Activated T-helper 17 cell treated with anti-CD3 and anti-CD28 coated beads, Interleukin-2, amount 50 U/mL, for 72 hours (primary cell): ENCODE data around the gene FAM151A. TPM values are rescaled to one million over a fixed set of nuclear protein-coding genes. Genes with fewer than 3 reads are reported as not detected.
"Not testable (repeated sequence)": the region's sequence is repeated elsewhere in the genome, so short reads cannot be mapped to it uniquely, and the experiment has no call there.

Source experiments
- ATAC-seq: fragments of 150-1000 bp; cut with Tn5 transposase; replicated peaks from 2 replicates; pipeline ENCODE4 v1.10.0; 2021; ENCODE audit warnings: mild to moderate bottlenecking, moderate library complexity
- H3K27ac Mint-ChIP-seq: one replicate; pipeline ENCODE4 v1.8.0; 2022; ENCODE audit warnings: mixed read lengths
- H3K27me3 Mint-ChIP-seq: one replicate; pipeline ENCODE4 v1.8.0; 2022; ENCODE audit warnings: mixed read lengths
- H3K36me3 Mint-ChIP-seq: one replicate; pipeline ENCODE4 v1.8.0; 2022; ENCODE audit warnings: low read depth, mild to moderate bottlenecking, mixed read lengths
- H3K4me1 Mint-ChIP-seq: one replicate; pipeline ENCODE4 v1.8.0; 2022; ENCODE audit warnings: mixed read lengths
- H3K4me3 Mint-ChIP-seq: one replicate; pipeline ENCODE4 v1.8.0; 2022; ENCODE audit warnings: mild to moderate bottlenecking, mixed read lengths
- H3K9me3 Mint-ChIP-seq: one replicate; pipeline ENCODE4 v1.8.0; 2022; ENCODE audit warnings: mixed read lengths
- total RNA-seq, 2 donors: library from RNA; stranded (reverse); gene quantifications; one replicate each; pipeline ENCODE4 v1.2.3, GENCODE V29; 2022

FAM151A gene
- total RNA-seq, 2 donors from 2014 or later = not detected

DNA sequence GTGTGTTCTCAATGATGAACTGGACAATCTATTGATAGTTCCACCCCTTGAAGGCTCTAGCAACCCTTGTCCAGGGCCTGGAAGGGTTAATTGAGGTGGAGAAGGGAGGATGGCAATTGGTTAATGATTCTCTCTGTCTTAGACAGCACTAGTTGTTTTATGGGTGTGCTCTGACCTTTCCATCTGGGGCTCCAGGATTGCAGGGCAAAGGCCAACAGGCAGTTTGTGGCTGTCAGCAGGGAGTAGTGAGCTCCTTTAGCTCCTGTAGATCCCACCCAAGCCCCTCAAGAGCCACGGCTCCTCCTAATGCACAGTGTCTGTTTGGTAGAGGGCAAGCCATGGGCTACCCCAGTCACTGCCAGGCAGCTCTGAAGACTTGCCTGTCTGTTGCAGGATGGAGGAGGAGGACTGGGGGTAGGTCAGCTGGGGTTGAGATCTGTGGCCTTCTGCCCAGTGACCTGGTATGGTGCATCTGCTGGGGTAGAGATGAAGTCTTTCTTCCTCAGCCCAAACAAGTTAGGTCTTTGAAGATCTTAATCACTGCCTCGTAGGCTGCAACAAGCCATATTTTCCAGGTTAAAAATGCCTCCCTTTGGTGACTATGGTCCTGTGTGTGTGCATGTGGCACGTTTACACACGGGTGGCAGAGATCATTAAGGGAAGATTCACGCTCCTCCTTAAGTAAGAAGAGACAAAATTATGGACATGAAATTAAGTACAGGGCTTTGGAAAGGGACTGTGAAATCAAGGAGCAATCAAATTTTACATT lies 26.0 kb upstream of the FAM151A start:
- no peak for ATAC-seq
- H3K9me3 Mint-ChIP-seq = no peaks in the 10 kb centered on the region
- no peak overlapping the region for H3K4me3 Mint-ChIP-seq
- no peaks in the 10 kb centered on the region for H3K36me3 Mint-ChIP-seq
- peaks cover 18% of the 10 kb centered on the region for H3K27me3 Mint-ChIP-seq
- no peaks in the 10 kb centered on the region for H3K4me1 Mint-ChIP-seq
- no peak overlapping the region for H3K27ac Mint-ChIP-seq

DNA sequence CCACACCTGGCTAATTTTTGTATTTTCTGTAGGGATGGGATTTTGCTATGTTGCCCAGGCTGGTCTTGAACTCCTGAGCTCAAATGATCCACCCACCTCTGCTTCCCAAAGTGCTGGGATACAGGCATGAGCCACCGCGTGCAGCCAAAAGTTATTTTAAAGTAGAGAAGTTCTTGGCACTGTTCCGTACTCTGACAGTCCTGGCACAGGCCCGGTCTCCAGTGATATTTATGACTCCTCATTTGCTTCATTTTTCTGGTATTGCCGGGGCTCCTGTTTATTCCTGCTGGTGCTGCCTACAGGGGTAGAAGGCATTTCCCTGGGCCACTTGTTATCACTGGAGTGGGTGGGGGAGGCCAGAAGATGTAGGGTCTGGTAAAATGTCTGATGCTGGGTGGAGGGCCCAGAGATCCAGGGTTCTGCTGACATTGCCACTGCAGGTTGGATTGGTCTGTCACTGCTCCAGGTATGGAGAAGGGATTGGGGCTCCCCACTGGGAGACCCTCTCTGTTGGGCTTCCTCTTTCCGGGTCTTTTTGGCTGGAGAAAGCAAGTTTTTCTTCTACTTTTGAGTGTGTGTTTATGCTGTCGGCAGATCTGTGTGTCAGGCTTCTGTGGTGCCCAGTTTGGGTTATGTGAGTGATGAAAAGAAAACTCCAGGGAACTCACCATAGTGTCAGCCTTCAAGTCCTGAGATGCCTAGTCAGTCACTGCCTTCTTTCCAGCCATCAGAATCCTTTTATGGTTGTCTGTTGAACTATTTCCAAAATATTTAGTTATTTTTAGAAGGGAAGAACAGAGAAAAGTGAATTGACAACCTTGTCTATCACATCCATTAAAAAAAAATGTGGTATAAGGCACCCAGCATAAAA lies 22.7 kb upstream of the FAM151A start:
- Mint-ChIP-seq H3K4me1 (no peaks in the 10 kb centered on the region), H3K4me3 (no peak overlapping the region), H3K27ac (no peak overlapping the region), H3K9me3 (peaks cover 5% of the 10 kb centered on the region), H3K36me3 (no peaks in the 10 kb centered on the region), H3K27me3 (peaks cover 15% of the 10 kb centered on the region)
- ATAC-seq = no peak

DNA sequence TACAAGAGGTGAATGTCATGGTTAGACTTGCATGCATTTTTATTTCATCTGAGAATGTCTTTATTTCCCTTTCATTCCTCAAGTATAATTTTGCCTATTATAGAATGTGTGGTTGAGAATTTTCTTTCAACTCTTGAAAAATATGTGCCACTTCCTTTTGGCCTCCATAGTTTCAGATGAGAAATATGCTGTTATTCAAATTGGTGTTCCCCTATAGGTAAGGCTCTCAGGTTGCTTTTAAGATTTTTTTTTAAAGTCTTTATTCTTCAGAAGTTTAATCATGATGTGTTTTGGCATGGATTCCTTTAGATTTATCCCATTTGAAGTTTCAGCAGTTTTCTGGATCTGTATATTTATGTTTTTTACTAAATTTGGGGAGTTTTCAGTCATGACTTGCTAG lies 20.4 kb upstream of the FAM151A start:
- ATAC-seq = no peak
- Mint-ChIP-seq H3K4me3 (no peak overlapping the region), H3K36me3 (no peaks in the 10 kb centered on the region), H3K9me3 (peaks cover 5% of the 10 kb centered on the region), H3K4me1 (no peaks in the 10 kb centered on the region), H3K27ac (no peak overlapping the region), H3K27me3 (peaks cover 9% of the 10 kb centered on the region)

DNA sequence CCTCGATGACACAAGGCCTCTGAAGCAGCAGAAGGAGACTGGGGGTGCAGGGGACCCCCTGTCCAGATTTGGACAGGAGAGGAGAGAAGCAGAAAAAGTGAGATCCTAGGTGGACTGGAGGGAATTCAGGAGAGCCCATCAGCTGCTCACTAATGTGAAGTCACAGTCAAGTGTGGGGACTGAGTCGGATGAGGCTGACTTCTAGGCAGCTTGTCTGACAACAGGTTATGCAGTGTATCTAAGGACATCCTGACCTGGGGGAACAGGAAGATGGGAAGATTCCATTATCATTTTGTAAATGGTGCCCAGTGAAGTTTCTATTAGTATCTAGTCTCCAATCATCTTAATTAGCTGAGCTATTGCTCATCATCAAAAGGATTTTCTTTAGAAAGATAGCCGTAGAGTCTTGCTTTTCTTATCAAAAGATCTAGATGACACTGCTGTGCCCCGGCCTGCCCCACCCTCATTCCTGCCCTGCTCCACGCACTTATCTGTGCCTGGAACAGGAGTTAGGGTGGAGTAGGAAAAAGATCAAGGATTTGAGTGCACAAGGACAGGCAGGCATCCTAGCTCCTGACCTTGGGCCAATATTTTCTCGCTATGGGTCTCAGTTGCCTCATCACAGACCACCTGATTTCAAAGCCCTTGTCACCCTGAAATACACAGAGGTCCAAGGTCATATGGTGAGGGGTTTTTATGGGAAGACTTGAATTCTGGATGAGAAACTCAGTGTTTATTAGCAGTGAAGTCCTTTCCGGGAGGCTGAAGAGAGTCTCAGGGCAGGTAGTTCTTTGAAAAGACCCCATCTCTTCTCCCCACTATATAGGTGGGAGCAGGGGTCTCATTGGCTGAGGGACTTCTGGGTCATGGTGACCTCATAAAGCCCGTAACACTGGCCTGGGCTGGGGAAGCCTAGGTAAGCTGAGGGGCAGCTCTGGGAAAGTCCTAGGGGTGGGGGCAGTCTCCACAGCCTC lies 17.8 kb upstream of the FAM151A start, which contains the start of gene MROH7:
MROH7 (plus strand) TSS at position 924 of the 974 bp plus-strand sequence. CDS start 11,141 bp downstream, outside the sequence.
- H3K27ac Mint-ChIP-seq = no peak within 1 kb of the TSS
- peaks cover 7% of the 10 kb centered on the region for H3K27me3 Mint-ChIP-seq
- H3K4me1 Mint-ChIP-seq = no peaks in the 10 kb centered on the region
- no peaks in the 10 kb centered on the region for H3K36me3 Mint-ChIP-seq
- no peak within 1 kb of the TSS for H3K4me3 Mint-ChIP-seq
- peaks cover 5% of the 10 kb centered on the region for H3K9me3 Mint-ChIP-seq
- no peak for ATAC-seq

DNA sequence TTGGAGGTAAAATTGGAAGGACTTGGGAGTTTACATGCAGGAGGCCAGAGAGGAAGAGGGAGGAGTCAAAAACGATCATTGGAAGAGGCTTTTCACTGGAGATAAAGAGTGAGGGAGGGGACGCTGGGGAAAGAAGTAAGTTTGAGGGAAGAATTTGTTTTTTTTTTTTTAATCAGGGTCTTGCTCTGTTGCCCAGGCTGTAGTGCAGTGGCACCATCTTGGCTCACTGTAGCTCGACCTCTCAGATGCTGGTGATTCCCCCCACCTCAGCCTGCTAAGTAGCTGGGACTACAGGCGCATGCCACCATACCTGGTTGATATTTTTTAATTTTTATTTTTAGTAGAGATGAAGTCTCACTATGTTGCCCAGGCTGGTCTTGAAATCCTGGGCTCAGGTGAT lies 17.0 kb upstream of the FAM151A start:
- H3K27ac Mint-ChIP-seq = no peak overlapping the region
- peaks cover 10% of the 10 kb centered on the region for H3K27me3 Mint-ChIP-seq
- ATAC-seq = no peak
- no peaks in the 10 kb centered on the region for H3K4me1 Mint-ChIP-seq
- peaks cover 5% of the 10 kb centered on the region for H3K9me3 Mint-ChIP-seq
- H3K4me3 Mint-ChIP-seq = no peak overlapping the region
- no peaks in the 10 kb centered on the region for H3K36me3 Mint-ChIP-seq

DNA sequence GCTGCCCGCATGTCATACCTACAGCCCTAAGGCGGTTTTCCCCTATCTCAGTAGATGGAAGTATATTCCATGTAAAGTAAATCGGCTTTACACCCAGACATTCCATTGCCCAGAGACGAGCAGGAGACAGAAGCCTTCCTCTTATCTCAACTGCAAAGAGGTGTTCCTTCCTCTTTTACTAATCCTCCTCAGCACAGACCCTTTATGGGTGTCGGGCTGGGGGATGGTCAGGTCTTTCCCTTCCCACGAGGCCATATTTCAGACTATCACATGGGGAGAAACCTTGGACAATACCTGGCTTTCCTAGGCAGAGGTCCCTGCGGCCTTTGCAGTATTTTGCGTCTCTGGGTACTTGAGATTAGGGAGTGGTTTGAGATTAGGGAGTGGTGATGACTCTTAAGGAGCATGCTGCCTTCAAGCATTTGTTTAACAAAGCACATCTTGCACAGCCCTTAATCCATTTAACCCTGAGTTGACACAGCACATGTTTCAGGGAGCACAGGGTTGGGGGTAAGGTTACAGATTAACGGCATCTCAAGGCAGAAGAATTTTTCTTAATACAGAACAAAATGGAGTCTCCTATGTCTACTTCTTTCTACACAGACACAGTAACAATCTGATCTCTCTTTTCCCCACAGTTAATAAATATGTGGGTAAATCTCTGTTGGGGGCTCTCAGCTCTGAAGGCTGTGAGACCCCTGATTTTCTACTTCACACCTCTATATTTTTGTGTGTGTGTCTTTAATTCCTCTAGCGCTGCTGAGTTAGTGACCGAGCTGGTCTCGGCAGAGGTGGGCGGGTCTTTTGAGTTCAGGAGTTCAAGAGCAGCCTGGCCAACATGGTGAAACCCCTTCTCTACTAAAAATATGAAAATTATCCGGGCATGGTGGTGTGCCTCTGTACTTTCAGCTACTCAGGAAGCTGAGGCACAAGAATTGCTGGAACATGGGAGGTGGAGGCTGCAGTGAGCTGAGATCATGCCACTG lies 13.4 kb upstream of the FAM151A start:
- H3K4me3 Mint-ChIP-seq, H3K4me1 Mint-ChIP-seq, H3K9me3 Mint-ChIP-seq, ATAC-seq, H3K36me3 Mint-ChIP-seq, H3K27ac Mint-ChIP-seq: not testable (repeated sequence)
- H3K27me3 Mint-ChIP-seq = peaks cover 10% of the 10 kb centered on the region

DNA sequence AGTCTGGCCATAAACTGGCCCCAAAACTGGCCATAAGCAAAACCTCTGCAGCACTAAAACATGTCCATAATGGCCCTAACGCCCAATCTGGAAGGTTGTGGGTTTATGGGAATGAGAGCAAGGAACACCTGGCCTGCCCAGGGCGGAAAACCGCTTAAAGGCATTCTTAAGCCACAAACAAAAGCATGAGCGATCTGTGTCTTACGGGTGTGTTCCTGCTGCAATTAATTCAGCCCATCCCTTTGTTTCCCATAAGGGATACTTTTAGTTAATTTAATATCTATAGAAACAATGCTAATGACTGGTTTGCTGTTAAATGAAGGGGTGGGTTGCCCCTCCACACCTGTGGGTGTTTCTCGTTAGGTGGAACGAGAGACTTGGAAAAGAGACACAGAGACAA lies 12.5 kb upstream of the FAM151A start:
- not testable (repeated sequence) for H3K27ac Mint-ChIP-seq, ATAC-seq, H3K9me3 Mint-ChIP-seq, H3K4me3 Mint-ChIP-seq, H3K36me3 Mint-ChIP-seq, H3K4me1 Mint-ChIP-seq
- peaks cover 14% of the 10 kb centered on the region for H3K27me3 Mint-ChIP-seq

DNA sequence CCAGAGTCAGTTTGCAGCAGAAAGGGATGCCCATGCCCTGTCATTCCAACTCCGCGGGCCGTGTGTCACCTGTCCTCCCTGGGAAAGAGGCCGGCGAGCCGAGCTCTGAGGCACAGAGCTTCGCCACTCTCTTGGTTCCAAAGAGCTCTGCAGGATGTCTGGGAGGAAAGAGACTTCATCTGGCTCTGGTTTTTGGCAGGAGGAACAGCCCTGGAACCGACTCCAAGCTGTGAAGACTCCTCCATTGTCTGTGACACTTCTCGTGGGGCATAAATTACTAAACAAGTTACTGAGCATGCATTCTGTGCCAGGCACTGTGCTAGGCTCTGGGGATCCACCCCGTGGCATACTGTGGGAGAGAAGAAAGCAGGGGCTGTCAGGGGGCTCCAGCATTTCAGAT lies 3.9 kb upstream of the FAM151A start:
- no peak overlapping the region for H3K27ac Mint-ChIP-seq
- no peaks in the 10 kb centered on the region for H3K36me3 Mint-ChIP-seq
- no peaks in the 10 kb centered on the region for H3K9me3 Mint-ChIP-seq
- H3K4me1 Mint-ChIP-seq = peaks cover 6% of the 10 kb centered on the region
- H3K4me3 Mint-ChIP-seq = no peak overlapping the region
- no peak for ATAC-seq
- peaks cover 8% of the 10 kb centered on the region for H3K27me3 Mint-ChIP-seq

DNA sequence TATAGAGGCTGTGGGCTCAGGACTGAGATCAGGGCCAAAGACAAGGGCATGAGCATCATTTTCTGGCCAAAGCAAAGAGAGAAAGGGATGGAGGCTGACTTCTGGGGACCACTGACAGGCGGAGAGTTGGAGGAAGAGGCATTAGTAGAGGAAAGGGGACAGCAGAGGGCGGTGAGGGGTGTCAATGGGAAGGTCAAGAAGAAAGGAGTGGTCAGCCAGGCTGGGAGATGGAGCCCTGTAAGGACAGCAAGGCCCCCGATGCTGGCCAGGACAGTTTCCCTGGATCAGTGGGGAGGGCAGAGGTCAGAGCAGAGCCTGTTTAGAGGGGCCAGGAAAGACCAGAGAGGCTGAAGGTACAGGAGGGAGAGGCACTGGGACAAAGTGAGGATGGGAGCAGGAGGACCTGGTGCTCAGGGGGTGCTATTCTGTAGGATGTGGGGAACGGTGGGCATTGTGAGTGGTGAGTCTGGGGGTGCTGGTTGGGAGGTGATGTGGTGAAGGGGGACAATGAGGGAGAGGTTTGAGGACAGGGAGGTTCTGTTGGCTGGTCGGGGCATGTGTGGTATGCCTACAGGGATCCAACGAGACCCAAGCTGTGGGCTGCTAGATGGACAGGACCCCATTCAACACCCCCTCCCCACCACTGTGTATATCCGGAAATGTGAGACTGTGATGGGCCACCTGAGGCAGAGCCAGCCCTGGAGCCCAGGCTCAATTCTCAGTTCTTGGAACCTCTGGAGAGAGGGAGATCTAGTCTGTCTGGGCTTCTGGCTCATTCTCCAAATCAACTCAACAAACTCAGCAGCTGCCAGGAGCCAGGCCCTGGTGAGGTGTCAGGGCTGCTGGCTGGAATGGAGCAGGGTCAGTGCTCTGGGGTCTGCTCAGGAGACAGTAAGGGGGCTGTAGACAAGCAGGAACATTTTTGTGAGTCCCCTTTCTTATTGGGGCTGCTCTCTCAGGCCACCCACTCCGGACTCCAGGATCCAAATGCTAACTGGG lies 1.4 kb upstream of the FAM151A start:
- H3K4me3 Mint-ChIP-seq = no peak overlapping the region
- peak overlapping the region; percentile 10 for H3K27ac Mint-ChIP-seq
- no peaks in the 10 kb centered on the region for H3K9me3 Mint-ChIP-seq
- H3K4me1 Mint-ChIP-seq = peaks cover 6% of the 10 kb centered on the region
- peaks cover 8% of the 10 kb centered on the region for H3K27me3 Mint-ChIP-seq
- no peak for ATAC-seq
- H3K36me3 Mint-ChIP-seq = no peaks in the 10 kb centered on the region

DNA sequence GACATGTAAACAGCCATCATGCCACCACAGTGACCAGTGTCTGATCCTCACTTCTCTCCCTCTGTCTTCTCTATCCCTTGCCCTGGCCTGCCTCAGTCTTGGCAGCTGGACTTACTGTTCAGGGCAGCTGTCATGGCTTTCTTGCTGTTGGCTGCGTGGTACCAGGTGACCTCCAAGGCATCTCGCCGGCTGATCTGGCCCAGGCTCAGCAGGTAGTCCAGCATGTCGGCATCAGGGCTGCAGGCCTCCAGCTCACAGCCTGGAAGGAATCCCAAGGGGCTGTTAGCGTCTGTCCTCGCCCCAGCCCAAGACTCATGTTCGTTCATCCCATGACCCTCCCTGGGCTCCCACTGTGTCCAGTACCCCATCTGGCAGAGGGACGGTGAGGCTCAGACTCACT lies 3.6 kb downstream of the FAM151A start:
- Mint-ChIP-seq H3K9me3 (no peaks in the 10 kb centered on the region), H3K4me1 (peaks cover 5% of the 10 kb centered on the region), H3K36me3 (no peaks in the 10 kb centered on the region), H3K27ac (peak overlapping the region; percentile 31), H3K4me3 (no peak overlapping the region), H3K27me3 (peaks cover 9% of the 10 kb centered on the region)
- no peak for ATAC-seq

DNA sequence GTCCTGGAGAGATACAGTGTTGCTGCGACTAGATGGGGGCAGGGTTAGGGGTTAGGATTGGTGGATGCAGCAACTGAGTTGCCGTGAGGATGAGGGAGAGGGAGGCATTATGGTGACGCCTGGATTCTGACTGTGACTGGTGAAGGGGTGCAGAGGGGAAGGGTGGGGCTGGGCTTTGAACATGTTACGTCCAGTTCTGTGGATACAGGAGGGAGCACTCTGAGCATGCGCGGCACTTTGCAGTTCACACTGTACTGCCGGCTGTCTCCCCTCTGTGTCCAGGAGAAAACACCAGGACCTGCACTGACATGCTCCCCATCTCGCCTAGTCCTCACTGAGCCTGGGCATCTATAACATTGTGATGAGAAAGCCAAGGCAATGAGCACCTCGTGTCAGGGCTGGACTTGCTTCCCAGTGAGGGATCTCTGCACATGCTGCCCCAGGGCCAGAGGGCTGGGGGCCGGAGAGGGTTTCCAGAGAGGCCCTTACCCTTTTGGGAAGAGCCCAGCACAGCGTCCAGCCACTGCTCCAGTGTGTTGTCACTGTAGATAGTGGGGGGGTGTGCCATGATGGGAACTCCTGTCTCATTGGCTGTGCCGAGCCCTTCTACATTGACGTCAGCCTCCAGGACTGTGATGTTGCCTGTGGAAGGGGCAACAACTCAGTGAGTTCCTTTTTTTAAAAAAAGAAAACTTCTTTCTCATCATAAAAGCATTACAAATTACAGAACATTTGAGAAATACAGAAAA lies 7.6 kb downstream of the FAM151A start:
- H3K27ac Mint-ChIP-seq = no peak overlapping the region
- H3K27me3 Mint-ChIP-seq = peaks cover 9% of the 10 kb centered on the region
- no peak for ATAC-seq
- H3K4me3 Mint-ChIP-seq = no peak overlapping the region
- no peaks in the 10 kb centered on the region for H3K36me3 Mint-ChIP-seq
- H3K4me1 Mint-ChIP-seq = no peaks in the 10 kb centered on the region
- H3K9me3 Mint-ChIP-seq = no peaks in the 10 kb centered on the region

DNA sequence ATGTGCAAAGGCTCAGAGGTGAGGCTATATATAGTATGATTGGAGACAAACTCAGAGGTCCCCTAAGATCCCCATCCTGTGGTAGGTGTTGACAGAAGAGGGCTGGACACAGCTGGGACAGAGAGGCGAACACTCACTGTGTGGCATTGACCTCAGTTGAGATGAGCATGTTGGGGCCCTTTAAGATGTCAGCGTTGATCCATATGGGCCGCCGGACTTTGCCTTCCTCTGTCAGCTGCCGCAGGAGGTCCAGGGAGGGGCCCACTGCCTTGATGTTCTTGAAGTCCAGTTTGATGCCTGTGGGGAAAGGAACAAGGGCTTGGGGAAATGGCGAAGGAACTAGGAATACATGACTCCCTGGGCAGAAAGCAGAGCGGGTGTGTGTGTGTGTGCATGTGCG lies 8.8 kb downstream of the FAM151A start:
- H3K36me3 Mint-ChIP-seq = no peaks in the 10 kb centered on the region
- no peak overlapping the region for H3K4me3 Mint-ChIP-seq
- ATAC-seq = no peak
- no peak overlapping the region for H3K27ac Mint-ChIP-seq
- H3K4me1 Mint-ChIP-seq = no peaks in the 10 kb centered on the region
- H3K27me3 Mint-ChIP-seq = peaks cover 5% of the 10 kb centered on the region
- no peaks in the 10 kb centered on the region for H3K9me3 Mint-ChIP-seq
